Activated CD4-positive, alpha-beta T cell treated with anti-CD3 and anti-CD28 coated beads, Interleukin-2, Interleukin-6, amounts not matched to agents 100 ng/mL and 50 ng/mL, durations not matched to agents 16 hours and 8 hours (primary cell): ENCODE measurements around the gene CD4.
"Not testable (repeated sequence)": the region's sequence is repeated elsewhere in the genome, so short reads cannot be mapped to it uniquely, and the experiment has no call there.

Experiments
- DNase-seq: peaks from one replicate; pipeline ENCODE4 v3.0.0-alpha.2; 2020

The CD4 gene

GRCh38 chr12:6851153-6851920, 62.0 kb downstream of the CD4 start, which contains the start of gene CDCA3:
Gene CDCA3, minus strand, starts transcription at chr12:6851286. Its CDS starts 334 bp downstream, at chr12:6850952.
- peak; percentile 98 for DNase-seq

- DNase-seq: peak; percentile 99
Observed at GRCh38 chr12:6851921-6852650, 62.8 kb downstream of the CD4 start, which contains the start of gene USP5. Gene USP5, plus strand, starts transcription at chr12:6852150. Its CDS starts 30 bp downstream, at chr12:6852180.

GRCh38 chr12:6852651-6853354, 63.5 kb downstream of the CD4 start:
- DNase-seq: peak; percentile 84

- no peak for DNase-seq
Observed at GRCh38 chr12:6853626-6854025, 64.3 kb downstream of the CD4 start.

- DNase-seq: no peak
Observed at GRCh38 chr12:6854036-6854435, 64.7 kb downstream of the CD4 start.

GRCh38 chr12:6855322-6855721, 66.0 kb downstream of the CD4 start:
- no peak for DNase-seq

DNA sequence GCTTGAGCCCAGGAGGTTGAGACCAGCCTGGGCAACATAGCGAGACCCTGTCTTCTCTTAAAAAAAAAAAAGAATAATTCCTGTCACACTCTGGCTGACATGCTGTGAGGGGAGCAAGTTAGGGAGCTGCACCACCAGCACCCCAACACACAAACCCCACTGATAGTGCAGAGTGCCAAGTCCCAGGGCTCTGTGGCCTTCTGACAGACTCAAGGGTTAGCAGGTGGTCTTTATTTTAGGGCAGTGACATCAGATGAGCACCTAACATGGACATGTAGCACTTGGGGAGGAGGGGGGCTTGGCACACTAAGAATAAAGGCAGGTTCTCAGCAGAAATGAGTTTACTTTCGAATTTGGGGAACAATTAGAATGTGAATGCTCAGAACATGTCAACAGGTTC, 69.5 kb downstream of the CD4 start:
- no peak for DNase-seq

DNA sequence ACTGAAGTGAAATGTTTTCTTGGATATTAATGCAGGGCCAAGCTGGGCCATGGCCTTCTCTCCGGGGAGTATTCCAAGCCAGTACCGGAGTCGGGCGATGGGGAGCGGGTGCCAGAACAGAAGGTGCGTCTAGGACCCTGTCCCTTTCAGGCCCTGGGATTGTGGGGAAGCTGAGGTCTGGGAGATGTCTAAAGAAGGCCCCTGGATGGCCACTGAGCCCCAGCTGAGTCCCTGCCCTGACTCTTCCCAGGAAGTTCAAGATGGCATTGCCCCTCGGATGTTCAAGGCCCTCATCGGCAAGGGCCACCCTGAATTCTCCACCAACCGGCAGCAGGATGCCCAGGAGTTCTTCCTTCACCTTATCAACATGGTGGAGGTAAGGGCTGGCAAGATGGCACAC, 70.8 kb downstream of the CD4 start:
- no peak for DNase-seq

- no peak for DNase-seq
Observed at GRCh38 chr12:6860942-6861341, 71.6 kb downstream of the CD4 start.

DNA sequence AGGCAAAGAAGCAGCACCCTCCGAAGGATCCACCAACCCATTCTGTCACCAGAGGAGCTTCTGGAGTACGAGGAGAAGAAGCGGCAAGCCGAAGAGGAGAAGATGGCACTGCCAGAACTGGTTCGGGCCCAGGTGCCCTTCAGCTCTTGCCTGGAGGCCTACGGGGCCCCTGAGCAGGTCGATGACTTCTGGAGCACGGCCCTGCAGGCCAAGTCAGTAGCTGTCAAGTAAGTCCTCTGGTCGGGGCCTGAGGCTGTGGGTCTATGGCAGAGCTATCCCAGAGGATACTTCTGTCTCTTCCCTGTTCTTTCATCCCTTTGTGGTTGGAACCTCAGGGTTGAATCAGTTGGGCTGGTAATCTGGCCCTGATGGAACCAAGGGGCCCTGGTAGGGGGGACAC, 72.1 kb downstream of the CD4 start:
- no peak for DNase-seq

- no peak for DNase-seq
Observed at GRCh38 chr12:6863033-6863432, 73.7 kb downstream of the CD4 start.

- no peak for DNase-seq
Observed at GRCh38 chr12:6863586-6864321, 74.4 kb downstream of the CD4 start.

- not testable (repeated sequence) for DNase-seq
Observed at GRCh38 chr12:6865307-6865706, 76.0 kb downstream of the CD4 start.

DNA sequence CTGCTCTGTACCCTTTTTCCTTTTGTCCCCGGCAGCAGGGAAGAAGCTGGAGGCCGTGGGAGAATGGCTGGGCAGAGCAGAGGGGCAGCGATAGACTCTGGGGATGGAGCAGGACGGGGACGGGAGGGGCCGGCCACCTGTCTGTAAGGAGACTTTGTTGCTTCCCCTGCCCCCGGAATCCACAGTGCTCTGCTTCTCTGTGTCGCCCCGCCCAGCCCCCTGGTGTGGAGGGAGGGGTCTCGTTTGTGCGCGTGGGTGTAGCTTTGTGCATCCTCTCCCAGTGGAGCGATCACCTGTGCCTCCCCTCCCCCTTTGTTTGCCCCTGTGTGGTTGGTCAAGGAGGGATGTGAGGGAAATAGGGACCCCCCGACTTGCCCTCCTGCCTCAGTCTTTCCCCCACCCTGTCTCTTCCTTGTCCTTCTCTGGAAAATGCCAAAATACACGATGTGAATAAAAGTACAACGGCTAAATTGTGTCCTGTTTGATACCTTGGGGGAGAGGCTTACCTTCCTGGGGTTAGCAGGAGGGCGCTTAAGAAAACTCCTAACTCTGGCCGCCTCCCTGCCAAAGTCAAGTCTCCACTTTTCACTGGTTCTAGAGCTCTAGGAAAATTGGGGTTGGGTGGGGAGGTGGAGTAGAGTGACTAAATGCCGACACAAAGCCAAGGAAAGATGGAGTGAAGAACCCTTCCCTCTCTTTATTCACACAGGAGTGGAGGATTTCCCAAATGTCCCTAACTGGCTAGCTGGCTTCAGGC, 77.0 kb downstream of the CD4 start:
- no peak for DNase-seq

DNA sequence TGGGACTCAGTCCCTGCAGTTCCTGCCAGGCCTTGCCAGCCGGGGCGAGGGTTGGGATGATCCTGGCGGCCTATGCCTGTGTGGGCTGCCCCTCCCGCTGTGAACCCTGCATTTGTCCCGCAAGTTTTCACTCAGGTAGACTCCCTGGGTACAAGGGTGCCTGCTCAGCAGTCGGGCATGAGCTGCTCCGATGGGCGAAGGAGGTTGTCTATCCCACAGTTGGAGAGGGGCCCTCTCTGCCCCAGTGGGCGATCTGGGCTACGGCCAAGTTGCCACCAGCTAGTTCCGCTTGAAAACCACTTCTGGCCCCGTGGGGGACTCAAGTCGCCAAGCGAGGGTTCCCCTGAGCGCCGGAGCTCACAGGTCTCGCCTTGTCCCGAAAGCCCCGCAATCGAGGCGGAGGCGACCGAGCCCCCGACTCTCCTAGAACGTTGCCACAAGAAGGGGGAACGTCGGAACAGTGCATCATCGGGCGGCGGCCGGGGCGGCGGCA, 77.6 kb downstream of the CD4 start:
- DNase-seq: no peak

- peak; percentile 91 for DNase-seq
Observed at GRCh38 chr12:6867413-6868210, 78.3 kb downstream of the CD4 start, which contains the start of gene TPI1. Gene TPI1, plus strand, starts transcription at chr12:6867531. Its CDS starts 36 bp downstream, at chr12:6867567.

GRCh38 chr12:6868211-6869048, 79.1 kb downstream of the CD4 start:
- peak; percentile 15 for DNase-seq

- peak; percentile 90 for DNase-seq
Observed at GRCh38 chr12:6869049-6870021, 80.0 kb downstream of the CD4 start.

DNA sequence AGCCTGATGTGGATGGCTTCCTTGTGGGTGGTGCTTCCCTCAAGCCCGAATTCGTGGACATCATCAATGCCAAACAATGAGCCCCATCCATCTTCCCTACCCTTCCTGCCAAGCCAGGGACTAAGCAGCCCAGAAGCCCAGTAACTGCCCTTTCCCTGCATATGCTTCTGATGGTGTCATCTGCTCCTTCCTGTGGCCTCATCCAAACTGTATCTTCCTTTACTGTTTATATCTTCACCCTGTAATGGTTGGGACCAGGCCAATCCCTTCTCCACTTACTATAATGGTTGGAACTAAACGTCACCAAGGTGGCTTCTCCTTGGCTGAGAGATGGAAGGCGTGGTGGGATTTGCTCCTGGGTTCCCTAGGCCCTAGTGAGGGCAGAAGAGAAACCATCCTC, 81.0 kb downstream of the CD4 start:
- not testable (repeated sequence) for DNase-seq
